ENCODE results near the gene ZMIZ1. TPM values are rescaled to one million over a fixed set of nuclear protein-coding genes. Genes with fewer than 3 reads are reported as not detected.

The ZMIZ1 gene
- total RNA-seq, 2 donors from 2014 or later = 30.0 to 34.0 TPM

- Mint-ChIP-seq H3K4me1 (peaks cover 49% of the 10 kb centered on the region), H3K27me3 (no peaks in the 10 kb centered on the region)
Measured at GRCh38 chr10:79101560-79102497, 33.1 kb downstream of the ZMIZ1 start.

GRCh38 chr10:79102498-79102874 lies 33.7 kb downstream of the ZMIZ1 start:
- no peaks in the 10 kb centered on the region for H3K27me3 Mint-ChIP-seq
- no peaks in the 10 kb centered on the region for H3K36me3 Mint-ChIP-seq (ENCODE audit: low read depth)
- H3K9me3 ChIP-seq (ENCODE audit: control insufficient read depth, low read length, poor library complexity, severe bottlenecking) = no peaks in the 10 kb centered on the region
- peaks cover 52% of the 10 kb centered on the region for H3K4me1 Mint-ChIP-seq
- H3K27ac Mint-ChIP-seq = peak overlapping the region; percentile 78
- H3K4me3 Mint-ChIP-seq = peak overlapping the region; percentile 19
- no peak for ATAC-seq
- no peak for DNase-seq

More at GRCh38 chr10:79101560-79102497, 33.1 kb downstream of the ZMIZ1 start:
- H3K4me3 Mint-ChIP-seq = peak overlapping the region; percentile 19
- ATAC-seq (no peak), DNase-seq (no peak)
- H3K27ac Mint-ChIP-seq = peak overlapping the region; percentile 78
- no peaks in the 10 kb centered on the region for H3K36me3 Mint-ChIP-seq (ENCODE audit: low read depth)
- no peaks in the 10 kb centered on the region for H3K9me3 ChIP-seq (ENCODE audit: control insufficient read depth, low read length, poor library complexity, severe bottlenecking)

GRCh38 chr10:79103129-79103528 lies 34.4 kb downstream of the ZMIZ1 start:
- Mint-ChIP-seq H3K27me3 (no peaks in the 10 kb centered on the region), H3K4me3 (peak overlapping the region; percentile 80), H3K36me3 (ENCODE audit: low read depth) (no peaks in the 10 kb centered on the region), H3K27ac (peak overlapping the region; percentile 78), H3K4me1 (peaks cover 52% of the 10 kb centered on the region)
- ATAC-seq (no peak), DNase-seq (no peak)
- H3K9me3 ChIP-seq (ENCODE audit: control insufficient read depth, low read length, poor library complexity, severe bottlenecking) = no peaks in the 10 kb centered on the region

- Mint-ChIP-seq H3K27me3 (no peaks in the 10 kb centered on the region), H3K36me3 (ENCODE audit: low read depth) (no peaks in the 10 kb centered on the region), H3K27ac (peak overlapping the region; percentile 78), H3K4me1 (peaks cover 55% of the 10 kb centered on the region), H3K4me3 (no peak overlapping the region)
- DNase-seq = no peak
- no peaks in the 10 kb centered on the region for H3K9me3 ChIP-seq (ENCODE audit: control insufficient read depth, low read length, poor library complexity, severe bottlenecking)
- no peak for ATAC-seq
Measured at GRCh38 chr10:79103585-79103984, 34.8 kb downstream of the ZMIZ1 start.

- no peak for ATAC-seq
- H3K9me3 ChIP-seq (ENCODE audit: control insufficient read depth, low read length, poor library complexity, severe bottlenecking) = no peaks in the 10 kb centered on the region
- Mint-ChIP-seq H3K36me3 (ENCODE audit: low read depth) (no peaks in the 10 kb centered on the region), H3K27ac (no peak overlapping the region), H3K4me1 (peaks cover 61% of the 10 kb centered on the region), H3K27me3 (no peaks in the 10 kb centered on the region), H3K4me3 (no peak overlapping the region)
- no peak for DNase-seq
Measured at GRCh38 chr10:79105150-79105739, 36.5 kb downstream of the ZMIZ1 start.

GRCh38 chr10:79105818-79106217 lies 37.1 kb downstream of the ZMIZ1 start:
- no peaks in the 10 kb centered on the region for H3K27me3 Mint-ChIP-seq
- no peaks in the 10 kb centered on the region for H3K9me3 ChIP-seq (ENCODE audit: control insufficient read depth, low read length, poor library complexity, severe bottlenecking)
- H3K27ac Mint-ChIP-seq = no peak overlapping the region
- no peaks in the 10 kb centered on the region for H3K36me3 Mint-ChIP-seq (ENCODE audit: low read depth)
- DNase-seq (no peak), ATAC-seq (no peak)
- H3K4me1 Mint-ChIP-seq = peaks cover 56% of the 10 kb centered on the region
- H3K4me3 Mint-ChIP-seq = no peak overlapping the region

- Mint-ChIP-seq H3K4me1 (peaks cover 52% of the 10 kb centered on the region), H3K4me3 (no peak overlapping the region), H3K36me3 (ENCODE audit: low read depth) (no peaks in the 10 kb centered on the region), H3K27me3 (no peaks in the 10 kb centered on the region), H3K27ac (no peak overlapping the region)
- no peaks in the 10 kb centered on the region for H3K9me3 ChIP-seq (ENCODE audit: control insufficient read depth, low read length, poor library complexity, severe bottlenecking)
- ATAC-seq = no peak
- no peak for DNase-seq
Measured at GRCh38 chr10:79106256-79107050, 37.7 kb downstream of the ZMIZ1 start.

GRCh38 chr10:79107736-79108264 lies 39.0 kb downstream of the ZMIZ1 start:
- no peak overlapping the region for H3K4me3 Mint-ChIP-seq
- H3K36me3 Mint-ChIP-seq (ENCODE audit: low read depth) = no peaks in the 10 kb centered on the region
- no peaks in the 10 kb centered on the region for H3K9me3 ChIP-seq (ENCODE audit: control insufficient read depth, low read length, poor library complexity, severe bottlenecking)
- H3K27me3 Mint-ChIP-seq = no peaks in the 10 kb centered on the region
- H3K4me1 Mint-ChIP-seq = peaks cover 54% of the 10 kb centered on the region
- ATAC-seq (no peak), DNase-seq (no peak)
- no peak overlapping the region for H3K27ac Mint-ChIP-seq

- no peak overlapping the region for H3K4me3 Mint-ChIP-seq
Measured at GRCh38 chr10:79108728-79109127, 40.0 kb downstream of the ZMIZ1 start.

GRCh38 chr10:79111427-79111826 lies 42.7 kb downstream of the ZMIZ1 start:
- ATAC-seq (no peak), DNase-seq (no peak)
- H3K4me3 Mint-ChIP-seq = no peak overlapping the region

More at GRCh38 chr10:79108728-79109127, 40.0 kb downstream of the ZMIZ1 start:
- H3K27ac Mint-ChIP-seq = no peak overlapping the region
- no peaks in the 10 kb centered on the region for H3K9me3 ChIP-seq (ENCODE audit: control insufficient read depth, low read length, poor library complexity, severe bottlenecking)
- ATAC-seq (no peak), DNase-seq (no peak)
- H3K36me3 Mint-ChIP-seq (ENCODE audit: low read depth) = no peaks in the 10 kb centered on the region
- peaks cover 53% of the 10 kb centered on the region for H3K4me1 Mint-ChIP-seq
- no peaks in the 10 kb centered on the region for H3K27me3 Mint-ChIP-seq

GRCh38 chr10:79111846-79112614 lies 43.3 kb downstream of the ZMIZ1 start:
- no peak for ATAC-seq
- no peaks in the 10 kb centered on the region for H3K9me3 ChIP-seq (ENCODE audit: control insufficient read depth, low read length, poor library complexity, severe bottlenecking)
- Mint-ChIP-seq H3K27ac (peak overlapping the region; percentile 89), H3K36me3 (ENCODE audit: low read depth) (no peaks in the 10 kb centered on the region), H3K4me3 (no peak overlapping the region), H3K4me1 (peaks cover 60% of the 10 kb centered on the region), H3K27me3 (no peaks in the 10 kb centered on the region)
- no peak for DNase-seq

More at GRCh38 chr10:79111427-79111826, 42.7 kb downstream of the ZMIZ1 start:
- Mint-ChIP-seq H3K36me3 (ENCODE audit: low read depth) (no peaks in the 10 kb centered on the region), H3K27me3 (no peaks in the 10 kb centered on the region), H3K4me1 (peaks cover 58% of the 10 kb centered on the region), H3K27ac (peak overlapping the region; percentile 89)
- H3K9me3 ChIP-seq (ENCODE audit: control insufficient read depth, low read length, poor library complexity, severe bottlenecking) = no peaks in the 10 kb centered on the region

- no peaks in the 10 kb centered on the region for H3K27me3 Mint-ChIP-seq
- H3K4me1 Mint-ChIP-seq = peaks cover 59% of the 10 kb centered on the region
- no peaks in the 10 kb centered on the region for H3K36me3 Mint-ChIP-seq (ENCODE audit: low read depth)
- ATAC-seq = no peak
- H3K9me3 ChIP-seq (ENCODE audit: control insufficient read depth, low read length, poor library complexity, severe bottlenecking) = no peaks in the 10 kb centered on the region
- no peak for DNase-seq
- no peak overlapping the region for H3K4me3 Mint-ChIP-seq
- H3K27ac Mint-ChIP-seq = peak overlapping the region; percentile 89
Measured at GRCh38 chr10:79112881-79113431, 44.2 kb downstream of the ZMIZ1 start.

Data from T-helper 17 cell (primary cell).